MCF 10A (cell line): Measurements from ENCODE around the gene SLC26A9. TPM values are rescaled to one million over a fixed set of nuclear protein-coding genes. Genes with fewer than 3 reads are reported as not detected.
A peak's percentile ranks its signal among the peaks of the same experiment; 100 is the strongest.

Experiments used
- BruUV-seq: library from RNA; stranded (reverse); fragments of 400-500 nt; replicated peaks from 2 replicates; lab custom pipeline; 2021; lab: Mats Ljungman, UMichigan
- CTCF ChIA-PET: fragments of 300-600 bp; sonication (Branson Sonifier 250); formaldehyde crosslinking; extraction: SDS; loops from one replicate; lab custom pipeline; 2021; ENCODE audit warnings: antibody characterized with exemption, inconsistent platforms; lab: Yijun Ruan, JAX
- POLR2A ChIA-PET: fragments of 300-600, 350-650 bp; sonication (Branson Sonifier 250); formaldehyde crosslinking; extraction: SDS; loops from one replicate; lab custom pipeline; 2020; ENCODE audit warnings: antibody characterized with exemption, inconsistent platforms; lab: Yijun Ruan, JAX
- DNase-seq: peaks from one replicate; pipeline ENCODE4 v3.0.0-alpha.2; 2018; ENCODE audit not compliant: unreplicated experiment
- H3K27ac Mint-ChIP-seq: one replicate; pipeline ENCODE4 v1.8.0; 2022; ENCODE audit warnings: mild to moderate bottlenecking, low read depth, mixed read lengths; ENCODE audit not compliant: unreplicated experiment
- H3K27me3 Mint-ChIP-seq: one replicate; pipeline ENCODE4 v1.8.0; 2022; ENCODE audit warnings: mixed read lengths; ENCODE audit not compliant: insufficient read depth, unreplicated experiment
- H3K36me3 Mint-ChIP-seq: one replicate; pipeline ENCODE4 v1.8.0; 2022; ENCODE audit warnings: mild to moderate bottlenecking, moderate library complexity, mixed read lengths; ENCODE audit not compliant: insufficient read depth, unreplicated experiment
- H3K4me1 Mint-ChIP-seq: one replicate; pipeline ENCODE4 v1.8.0; 2022; ENCODE audit warnings: mixed read lengths; ENCODE audit not compliant: insufficient read depth, unreplicated experiment
- H3K4me3 Mint-ChIP-seq: one replicate; pipeline ENCODE4 v1.8.0; 2022; ENCODE audit warnings: mild to moderate bottlenecking, moderate library complexity, mixed read lengths; ENCODE audit not compliant: unreplicated experiment
- H3K9me3 Mint-ChIP-seq: one replicate; pipeline ENCODE4 v1.8.0; 2022; ENCODE audit warnings: mixed read lengths; ENCODE audit not compliant: unreplicated experiment
- CTCF ChIP-seq: fragments of 200-600 bp; IDR thresholded peaks from one replicate; pipeline ENCODE4 v1.8.0; 2022; ENCODE audit warnings: antibody characterized with exemption, mild to moderate bottlenecking; ENCODE audit not compliant: unreplicated experiment
- intact Hi-C: fragments of 100-400 bp; cut with micrococcal nuclease; formaldehyde crosslinking; loops from 2 replicates; pipeline ENCODE4 v1.14.1; 2022
- total RNA-seq: library from RNA; stranded (reverse); gene quantifications from 2 replicates; pipeline ENCODE4 v1.2.3, GENCODE V29; 2022

SLC26A9 gene
- total RNA-seq, 1 experiment from 2014 or later = not detected

DNA sequence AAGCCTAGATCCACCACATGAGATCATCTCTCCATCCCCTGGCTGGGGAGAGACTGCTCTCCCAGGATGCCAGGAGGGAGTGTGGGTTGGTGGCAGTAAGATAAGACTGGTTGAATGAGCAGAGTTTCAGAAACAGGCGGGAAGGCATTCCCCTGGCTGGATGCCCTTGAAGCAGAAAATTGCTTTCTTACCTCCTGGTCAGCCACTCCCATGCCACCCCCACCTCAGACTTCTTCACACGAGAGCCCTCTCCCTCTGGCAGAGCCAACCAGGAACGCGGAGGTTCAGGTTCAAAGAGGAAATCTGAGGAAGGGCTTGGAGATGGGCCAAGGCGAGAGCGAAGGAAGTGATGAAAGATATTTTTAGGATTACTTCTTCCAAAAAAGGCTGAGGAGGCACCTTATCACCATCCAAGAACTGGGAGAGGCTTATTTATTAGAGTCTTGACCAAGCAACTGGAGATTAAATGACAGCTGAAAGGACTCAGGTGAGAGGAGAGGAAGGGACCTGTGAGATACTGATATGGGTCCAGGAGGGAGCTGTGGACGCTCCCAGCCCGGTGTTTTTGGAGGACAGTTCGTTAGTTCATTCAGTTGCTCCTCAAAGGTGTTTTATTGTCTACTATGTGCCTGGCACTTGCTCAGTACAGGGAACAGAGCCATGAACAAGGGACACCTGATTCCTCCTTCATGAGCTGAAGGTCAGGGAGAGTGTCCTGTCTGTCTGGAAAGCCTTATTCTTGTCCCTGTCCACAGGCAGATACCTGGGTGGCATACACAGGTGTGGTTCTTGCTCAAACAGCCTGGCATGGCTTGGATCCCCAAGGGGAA lies 18.9 kb upstream of the SLC26A9 start:
- TSS peak; percentile 84 for BruUV-seq
- Mint-ChIP-seq H3K4me3 (no peak overlapping the region), H3K4me1 (peaks cover 34% of the 10 kb centered on the region), H3K27ac (peak overlapping the region; percentile 40), H3K36me3 (no peaks in the 10 kb centered on the region), H3K9me3 (no peaks in the 10 kb centered on the region), H3K27me3 (peaks cover 39% of the 10 kb centered on the region)
- peak; percentile 100 for DNase-seq
- CTCF ChIA-PET = interaction anchor here (0.5 to 8.1 kb wide), 13 partner anchors 11 to 1142 kb away, joined by 3 to 58 read pairs (median 3); no protein-coding TSS in a partner anchor
- intact Hi-C loops = loop anchor here (2.0 kb wide), 1 partner anchor 15 kb away; no protein-coding TSS in a partner anchor
- TF ChIP-seq CTCF = no peak
- POLR2A ChIA-PET = interaction anchor here (0.6 to 8.2 kb wide), 6 partner anchors 10 to 149 kb away, joined by 3 to 88 read pairs (median 4); partner anchors contain the start of gene SLC41A1

DNA sequence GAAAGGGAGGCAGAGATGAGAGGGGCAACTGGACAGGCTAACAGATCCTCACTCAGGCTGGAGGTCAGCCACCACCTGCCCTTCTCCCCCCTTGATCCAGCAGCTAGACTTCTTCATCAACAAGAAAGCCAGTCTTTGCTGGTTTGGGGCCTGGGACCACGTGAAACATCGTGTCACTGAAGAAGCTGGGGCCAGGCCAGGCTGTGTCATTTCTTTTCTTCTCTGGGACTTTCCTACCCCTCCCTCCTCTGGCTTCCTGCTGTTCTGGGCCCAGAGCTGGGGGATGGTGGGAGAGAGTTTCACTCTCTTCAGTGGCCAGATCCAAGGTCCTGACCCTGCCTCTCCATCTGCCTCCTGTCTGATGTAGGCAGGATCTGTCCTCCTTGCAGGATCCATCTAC lies 18.1 kb upstream of the SLC26A9 start:
- ChIA-PET POLR2A (interaction anchor here (0.6 to 8.2 kb wide), 5 partner anchors 11 to 247 kb away, joined by 3 to 88 read pairs (median 3); partner anchors contain the start of gene SLC41A1), CTCF (interaction anchor here (0.5 to 8.1 kb wide), 9 partner anchors 10 to 843 kb away, joined by 3 to 58 read pairs (median 3); no protein-coding TSS in a partner anchor)
- Mint-ChIP-seq H3K27ac (peak overlapping the region; percentile 20), H3K4me1 (peaks cover 34% of the 10 kb centered on the region), H3K36me3 (no peaks in the 10 kb centered on the region), H3K27me3 (peaks cover 47% of the 10 kb centered on the region), H3K9me3 (no peaks in the 10 kb centered on the region), H3K4me3 (no peak overlapping the region)
- intact Hi-C loops = no loop called here
- BruUV-seq = no TSS peak
- peak; percentile 73 for DNase-seq
- TF ChIP-seq CTCF = no peak

DNA sequence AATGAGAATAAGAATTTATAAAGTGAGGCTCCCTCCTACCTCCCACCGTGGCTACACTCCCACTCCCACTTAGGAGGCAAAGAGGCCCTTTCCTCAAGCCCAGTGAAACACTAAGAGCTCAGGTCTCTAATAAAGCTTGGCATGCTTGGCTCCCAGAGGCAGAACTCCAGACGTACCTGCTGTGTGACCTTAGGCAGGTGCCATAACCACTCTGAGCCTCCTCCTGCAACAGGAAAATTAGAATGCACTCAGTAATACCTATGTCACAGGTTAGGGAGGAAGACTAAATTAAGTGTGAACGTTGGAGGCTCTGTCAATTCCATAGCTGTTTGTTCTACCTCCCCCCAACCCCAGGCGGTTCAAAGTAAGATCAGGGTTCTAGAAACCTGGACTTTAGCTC lies 16.5 kb upstream of the SLC26A9 start:
- CTCF ChIA-PET = interaction anchor here (0.5 to 8.1 kb wide), 9 partner anchors 9 to 1491 kb away, joined by 3 to 58 read pairs (median 3); no protein-coding TSS in a partner anchor
- DNase-seq = no peak
- TF ChIP-seq CTCF = no peak
- POLR2A ChIA-PET = interaction anchor here (1.4 to 8.2 kb wide), 4 partner anchors 10 to 18 kb away, joined by 3 to 88 read pairs (median 6); no protein-coding TSS in a partner anchor
- peaks cover 63% of the 10 kb centered on the region for H3K27me3 Mint-ChIP-seq
- BruUV-seq = no TSS peak
- H3K4me3 Mint-ChIP-seq = no peak overlapping the region
- H3K4me1 Mint-ChIP-seq = peaks cover 45% of the 10 kb centered on the region
- no peak overlapping the region for H3K27ac Mint-ChIP-seq
- intact Hi-C loops = no loop called here
- no peaks in the 10 kb centered on the region for H3K36me3 Mint-ChIP-seq
- H3K9me3 Mint-ChIP-seq = no peaks in the 10 kb centered on the region

- no TSS peak for BruUV-seq
- Mint-ChIP-seq H3K27ac (no peak overlapping the region), H3K36me3 (no peaks in the 10 kb centered on the region), H3K4me3 (no peak overlapping the region), H3K27me3 (peaks cover 77% of the 10 kb centered on the region), H3K4me1 (peaks cover 28% of the 10 kb centered on the region), H3K9me3 (no peaks in the 10 kb centered on the region)
- no peak for TF ChIP-seq CTCF
- intact Hi-C loops = no loop called here
- DNase-seq = no peak
- CTCF ChIA-PET = interaction anchor here (1.1 to 8.1 kb wide), 4 partner anchors 23 to 164 kb away, joined by 3 to 58 read pairs (median 7); no protein-coding TSS in a partner anchor
- POLR2A ChIA-PET = interaction anchor here (1.6 to 2.3 kb wide), 2 partner anchors 10 to 13 kb away, joined by 4 to 6 read pairs; no protein-coding TSS in a partner anchor
Measured at GRCh38 chr1:205955499-205955898, 12.2 kb upstream of the SLC26A9 start.
